Breast epithelium (tissue), 4 donors: ENCODE results near the gene CMTM8. TPM values are rescaled to one million over a fixed set of nuclear protein-coding genes. Genes with fewer than 3 reads are reported as not detected.

Experiments used
- DNase-seq, 2 donors: peaks; one replicate each; pipeline ENCODE4 v3.0.0-alpha.2; 2019; ENCODE audit warnings: low spot score in 2 of 2
- H3K27ac ChIP-seq, 2 donors: fragments of 200-600 bp; sonication (generic) in 1 of 2; one replicate each; pipeline ENCODE4 v1.5.1; 2016 to 2019; ENCODE audit warnings: mild to moderate bottlenecking in 1 of 2
- H3K27me3 ChIP-seq, 2 donors: fragments of 200-600 bp; sonication (generic) in 1 of 2; one replicate each; pipeline versions ENCODE4 v1.5.1 to v1.6.0; 2017 to 2019; ENCODE audit warnings: control low read depth in 1 of 2, mild to moderate bottlenecking in 1 of 2
- H3K36me3 ChIP-seq: fragments of 200-600 bp; one replicate; pipeline ENCODE4 v1.5.1; 2019
- H3K4me1 ChIP-seq, 2 donors: fragments of 200-600 bp; sonication (generic); one replicate each; pipeline ENCODE4 v1.5.1; 2016 to 2019; ENCODE audit warnings: control low read depth in 1 of 2
- H3K4me3 ChIP-seq, 3 donors: fragments of 200-600 bp; sonication (generic); 1 replicate in 2 of 3; 2 replicates in 1 of 3; pipeline ENCODE4 v1.5.1; 2016 to 2019; ENCODE audit warnings: mild to moderate bottlenecking in 3 of 3, moderate library complexity in 2 of 3
- H3K9me3 ChIP-seq, 2 donors: fragments of 200-600 bp; sonication (generic) in 1 of 2; one replicate each; pipeline ENCODE4 v1.5.1; 2016 to 2019; ENCODE audit warnings: control low read depth in 1 of 2
- POLR2A ChIP-seq: fragments of 450-650 bp; IDR thresholded peaks from one replicate; pipeline ENCODE4 v1.6.1; 2016; ENCODE audit warnings: antibody characterized with exemption, mild to moderate bottlenecking, moderate library complexity
- POLR2AphosphoS5 ChIP-seq, 3 donors: sonication (generic); formaldehyde crosslinking; IDR thresholded peaks; one replicate each; pipeline ENCODE4 v1.6.1; 2017; ENCODE audit warnings: antibody characterized with exemption in 3 of 3
- intact Hi-C: fragments of 100-400 bp; cut with DNase I; formaldehyde crosslinking; loops from one replicate; pipeline ENCODE4 v1.15.1; 2023; ENCODE audit warnings: low total_unique reads
- total RNA-seq, 3 donors: library from RNA; depleted of rRNA; stranded (reverse); fragments of >200 nt; gene quantifications; one replicate each; pipeline ENCODE4 v1.1.0, GENCODE V29; 2016
- TF ChIP-seq, protein P1 (sequence below), 3 donors: fragments of 450-650 bp; IDR thresholded peaks; one replicate each; pipeline ENCODE4 v1.5.1; 2016 to 2017; ENCODE audit warnings: antibody characterized with exemption in 3 of 3, mild to moderate bottlenecking in 3 of 3, moderate library complexity in 3 of 3

CMTM8 gene
- total RNA-seq, 3 donors from 2014 or later = 4.2 to 24.7 (median 19.3) TPM

GRCh38 chr3:32410367-32411246 is 172.1 kb downstream of the CMTM8 start:
- Histone ChIP-seq H3K9me3 (no peaks in the 10 kb centered on the region), H3K27me3 (no peaks in the 10 kb centered on the region), H3K4me3 (no peak overlapping the region), H3K4me1 (peaks cover 0 to 17% of the 10 kb centered on the region in 2 donors), H3K27ac (peak overlapping the region; percentile 85 to 89), H3K36me3 (no peaks in the 10 kb centered on the region)
- intact Hi-C loops = no loop called here
- TF ChIP-seq POLR2AphosphoS5 (IDR thresholded peaks at IDR 0.05) (no peak), POLR2A (no peak)
- TF ChIP-seq, protein P1, sequence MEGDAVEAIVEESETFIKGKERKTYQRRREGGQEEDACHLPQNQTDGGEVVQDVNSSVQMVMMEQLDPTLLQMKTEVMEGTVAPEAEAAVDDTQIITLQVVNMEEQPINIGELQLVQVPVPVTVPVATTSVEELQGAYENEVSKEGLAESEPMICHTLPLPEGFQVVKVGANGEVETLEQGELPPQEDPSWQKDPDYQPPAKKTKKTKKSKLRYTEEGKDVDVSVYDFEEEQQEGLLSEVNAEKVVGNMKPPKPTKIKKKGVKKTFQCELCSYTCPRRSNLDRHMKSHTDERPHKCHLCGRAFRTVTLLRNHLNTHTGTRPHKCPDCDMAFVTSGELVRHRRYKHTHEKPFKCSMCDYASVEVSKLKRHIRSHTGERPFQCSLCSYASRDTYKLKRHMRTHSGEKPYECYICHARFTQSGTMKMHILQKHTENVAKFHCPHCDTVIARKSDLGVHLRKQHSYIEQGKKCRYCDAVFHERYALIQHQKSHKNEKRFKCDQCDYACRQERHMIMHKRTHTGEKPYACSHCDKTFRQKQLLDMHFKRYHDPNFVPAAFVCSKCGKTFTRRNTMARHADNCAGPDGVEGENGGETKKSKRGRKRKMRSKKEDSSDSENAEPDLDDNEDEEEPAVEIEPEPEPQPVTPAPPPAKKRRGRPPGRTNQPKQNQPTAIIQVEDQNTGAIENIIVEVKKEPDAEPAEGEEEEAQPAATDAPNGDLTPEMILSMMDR (IDR thresholded peaks at IDR 0.05) = no peak
- DNase-seq = peak in 1 of 2 donors; percentile 76

DNA sequence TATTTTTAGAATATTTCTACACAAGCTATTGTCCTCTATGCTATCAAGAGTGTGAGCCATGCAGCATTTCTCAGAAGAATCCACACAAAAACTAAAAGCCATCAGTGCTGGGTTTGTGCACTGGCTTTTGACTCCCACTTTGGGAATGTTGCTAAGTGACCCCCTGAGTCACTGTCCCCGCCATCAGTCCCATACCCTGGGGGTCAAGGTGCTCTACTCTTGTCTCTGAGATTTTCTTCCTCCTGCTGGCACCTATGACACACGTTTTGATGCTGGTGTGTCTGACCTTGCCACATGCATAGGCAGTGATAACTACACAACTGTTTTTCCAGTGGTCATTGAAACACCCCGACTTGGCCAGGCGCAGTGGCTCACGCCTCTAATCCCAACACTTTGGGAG is 173.0 kb downstream of the CMTM8 start:
- DNase-seq = no peak
- H3K9me3 ChIP-seq = no peaks in the 10 kb centered on the region
- H3K4me1 ChIP-seq = peaks cover 0 to 13% of the 10 kb centered on the region in 2 donors
- intact Hi-C loops = no loop called here
- H3K27me3 ChIP-seq = no peaks in the 10 kb centered on the region
- no peak for TF ChIP-seq POLR2AphosphoS5 (IDR thresholded peaks at IDR 0.05)
- TF ChIP-seq, protein P1 (IDR thresholded peaks at IDR 0.05) = no peak
- no peak for TF ChIP-seq POLR2A
- H3K36me3 ChIP-seq = no peaks in the 10 kb centered on the region
- no peak overlapping the region for H3K4me3 ChIP-seq
- peak overlapping the region; percentile 29 to 89 for H3K27ac ChIP-seq

DNA sequence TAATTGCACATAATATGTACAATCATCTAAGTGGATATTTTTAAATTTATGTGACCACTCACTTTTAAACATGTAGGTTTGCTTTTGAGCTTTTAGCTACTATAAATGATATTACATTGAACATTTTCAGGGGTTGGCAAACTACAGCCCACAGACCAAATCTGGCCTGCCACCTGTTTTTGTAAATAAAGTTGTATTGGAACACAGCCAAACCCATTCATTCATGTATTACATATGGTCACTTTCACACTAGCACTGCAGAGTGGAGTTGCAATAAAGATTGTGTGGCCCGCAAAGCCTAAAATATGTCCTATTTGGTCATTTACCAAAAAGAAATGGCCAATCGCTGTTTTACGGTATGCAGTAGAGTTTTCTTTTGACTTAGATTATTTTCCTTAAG is 174.4 kb downstream of the CMTM8 start:
- no peaks in the 10 kb centered on the region for H3K27me3 ChIP-seq
- peaks cover 0 to 8% of the 10 kb centered on the region in 2 donors for H3K4me1 ChIP-seq
- no peak overlapping the region for H3K4me3 ChIP-seq
- H3K27ac ChIP-seq = peak overlapping the region in 1 of 2 donors; percentile 78
- DNase-seq = no peak
- intact Hi-C loops = no loop called here
- no peak for TF ChIP-seq POLR2AphosphoS5 (IDR thresholded peaks at IDR 0.05)
- TF ChIP-seq POLR2A = no peak
- TF ChIP-seq, protein P1 (IDR thresholded peaks at IDR 0.05) = no peak
- H3K9me3 ChIP-seq = no peaks in the 10 kb centered on the region
- no peaks in the 10 kb centered on the region for H3K36me3 ChIP-seq

DNA sequence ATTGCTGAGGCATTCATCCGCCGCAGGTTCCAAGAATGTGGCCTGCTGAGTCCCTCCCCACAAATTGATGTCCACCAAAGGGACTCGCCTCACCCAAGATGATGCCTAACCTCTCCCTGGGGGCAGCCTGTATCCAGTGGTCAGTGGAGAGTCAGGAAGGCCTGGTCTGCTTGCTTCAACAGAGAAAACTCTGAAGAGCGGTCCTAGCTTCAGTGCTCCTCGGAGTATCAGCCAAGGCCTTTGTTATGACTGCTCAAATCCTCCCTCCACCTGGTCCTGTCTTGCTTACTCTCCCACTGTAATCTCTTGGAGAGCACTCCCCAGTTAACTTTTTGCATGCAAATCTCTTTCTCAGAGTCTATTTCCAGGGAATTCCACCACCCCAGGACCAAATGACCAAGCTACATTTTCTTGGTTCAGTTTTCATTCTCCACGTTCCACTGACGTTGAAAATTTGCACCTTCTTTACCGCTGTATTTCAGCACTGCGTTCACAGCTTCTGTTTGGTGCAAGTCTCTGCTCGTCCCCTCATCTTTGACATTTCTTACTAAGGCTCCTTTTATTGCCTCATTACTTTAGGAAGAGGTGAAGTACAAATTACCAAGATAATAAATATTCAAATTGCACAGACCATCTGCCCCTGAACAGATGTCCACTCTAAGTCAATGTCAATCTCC is 175.5 kb downstream of the CMTM8 start:
- Histone ChIP-seq H3K36me3 (no peaks in the 10 kb centered on the region), H3K9me3 (no peaks in the 10 kb centered on the region), H3K4me3 (no peak overlapping the region), H3K27ac (peak overlapping the region; percentile 71 to 78), H3K4me1 (peaks cover 0 to 8% of the 10 kb centered on the region in 2 donors), H3K27me3 (no peaks in the 10 kb centered on the region)
- TF ChIP-seq POLR2A (no peak), POLR2AphosphoS5 (IDR thresholded peaks at IDR 0.05) (no peak)
- TF ChIP-seq, protein P1 (IDR thresholded peaks at IDR 0.05) = no peak
- intact Hi-C loops = no loop called here
- DNase-seq = no peak
